ENCODE measurements around the gene CHIC2. TPM values are rescaled to one million over a fixed set of nuclear protein-coding genes. Genes with fewer than 3 reads are reported as not detected.

CHIC2 gene
- total RNA-seq, 1 experiment from 2014 or later, result 11.0 TPM

DNA sequence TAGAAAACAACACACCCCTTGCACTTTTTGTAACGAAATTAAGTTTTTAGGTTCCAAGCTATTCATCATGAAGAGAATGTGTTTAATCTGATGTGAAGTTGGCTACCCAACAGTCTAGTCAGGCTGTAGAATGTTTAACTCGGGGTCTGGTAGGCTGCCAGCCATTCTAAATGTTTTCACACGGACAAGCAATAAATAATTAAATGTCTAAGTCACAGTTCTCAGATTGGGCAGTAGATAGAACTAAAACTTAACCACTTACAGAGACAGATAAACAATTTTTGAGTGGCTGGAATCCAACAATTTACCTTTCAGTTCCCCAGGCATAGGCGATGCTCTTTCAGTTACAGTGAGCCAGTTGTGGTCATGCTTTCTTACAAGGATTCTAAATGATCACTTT is 66.5 kb downstream of the CHIC2 start:
- DNase-seq (ENCODE audit: low spot score), result no peak
- ATAC-seq, result no peak
- no peak for TF ChIP-seq ELF4 (CRISPR knock-in tag; IDR thresholded peaks at IDR 0.05; ENCODE audit: low read depth)
- TF ChIP-seq ZNF219 (CRISPR knock-in tag; IDR thresholded peaks at IDR 0.05; ENCODE audit: borderline replicate concordance), result no peak
- no peak for TF ChIP-seq MXD4 (CRISPR knock-in tag; IDR thresholded peaks at IDR 0.05; ENCODE audit: borderline replicate concordance)
- TF ChIP-seq ZNF396 (CRISPR knock-in tag; IDR thresholded peaks at IDR 0.05; ENCODE audit: borderline replicate concordance), result no peak
- TF ChIP-seq MYBL2 (CRISPR knock-in tag; IDR thresholded peaks at IDR 0.05), result no peak
- TF ChIP-seq IRF2 (CRISPR knock-in tag; IDR thresholded peaks at IDR 0.05; ENCODE audit: borderline replicate concordance, low read depth), result no peak
- no peak for TF ChIP-seq SMAD3 (CRISPR knock-in tag; IDR thresholded peaks at IDR 0.05; ENCODE audit: borderline replicate concordance)
- H3K27ac Mint-ChIP-seq, result no peak overlapping the region
- peaks cover 31% of the 10 kb centered on the region for H3K4me1 Mint-ChIP-seq
- H3K27me3 Mint-ChIP-seq (ENCODE audit: low read depth), result no peaks in the 10 kb centered on the region; the same call in 1 of the 2 replicates
- no peaks in the 10 kb centered on the region for H3K9me3 Mint-ChIP-seq
- CTCF ChIA-PET, result no interaction called here
- POLR2A ChIA-PET, result no interaction called here
- H3K36me3 Mint-ChIP-seq, result peaks cover 2% of the 10 kb centered on the region; the same call in 1 of the 2 replicates
- no peak overlapping the region for H3K4me3 Mint-ChIP-seq

GRCh38 chr4:53994382-53995102 is 69.9 kb downstream of the CHIC2 start:
- no peaks in the 10 kb centered on the region; the same call in 1 of the 2 replicates for H3K27me3 Mint-ChIP-seq (ENCODE audit: low read depth)
- DNase-seq (ENCODE audit: low spot score) (no peak), ATAC-seq (no peak)
- H3K36me3 Mint-ChIP-seq, result peaks cover 2% of the 10 kb centered on the region; the same call in 1 of the 2 replicates
- H3K4me3 Mint-ChIP-seq, result no peak overlapping the region
- TF ChIP-seq ZNF281 (CRISPR knock-in tag; IDR thresholded peaks at IDR 0.05), result no peak
- no peak for TF ChIP-seq ZNF138 (CRISPR knock-in tag; conservative IDR thresholded peaks at IDR 0.05)
- TF ChIP-seq ZNF263 (CRISPR knock-in tag; IDR thresholded peaks at IDR 0.05; ENCODE audit: low read depth), result no peak
- TF ChIP-seq ZNF396 (CRISPR knock-in tag; IDR thresholded peaks at IDR 0.05; ENCODE audit: borderline replicate concordance), result no peak
- TF ChIP-seq, protein P1, sequence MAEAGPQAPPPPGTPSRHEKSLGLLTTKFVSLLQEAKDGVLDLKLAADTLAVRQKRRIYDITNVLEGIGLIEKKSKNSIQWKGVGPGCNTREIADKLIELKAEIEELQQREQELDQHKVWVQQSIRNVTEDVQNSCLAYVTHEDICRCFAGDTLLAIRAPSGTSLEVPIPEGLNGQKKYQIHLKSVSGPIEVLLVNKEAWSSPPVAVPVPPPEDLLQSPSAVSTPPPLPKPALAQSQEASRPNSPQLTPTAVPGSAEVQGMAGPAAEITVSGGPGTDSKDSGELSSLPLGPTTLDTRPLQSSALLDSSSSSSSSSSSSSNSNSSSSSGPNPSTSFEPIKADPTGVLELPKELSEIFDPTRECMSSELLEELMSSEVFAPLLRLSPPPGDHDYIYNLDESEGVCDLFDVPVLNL (CRISPR knock-in tag; IDR thresholded peaks at IDR 0.05; ENCODE audit: borderline replicate concordance, low read depth), result no peak
- H3K4me1 Mint-ChIP-seq, result peaks cover 16% of the 10 kb centered on the region
- H3K27ac Mint-ChIP-seq, result no peak overlapping the region
- H3K9me3 Mint-ChIP-seq, result no peaks in the 10 kb centered on the region
- POLR2A ChIA-PET, result no interaction called here
- CTCF ChIA-PET, result no interaction called here

DNA sequence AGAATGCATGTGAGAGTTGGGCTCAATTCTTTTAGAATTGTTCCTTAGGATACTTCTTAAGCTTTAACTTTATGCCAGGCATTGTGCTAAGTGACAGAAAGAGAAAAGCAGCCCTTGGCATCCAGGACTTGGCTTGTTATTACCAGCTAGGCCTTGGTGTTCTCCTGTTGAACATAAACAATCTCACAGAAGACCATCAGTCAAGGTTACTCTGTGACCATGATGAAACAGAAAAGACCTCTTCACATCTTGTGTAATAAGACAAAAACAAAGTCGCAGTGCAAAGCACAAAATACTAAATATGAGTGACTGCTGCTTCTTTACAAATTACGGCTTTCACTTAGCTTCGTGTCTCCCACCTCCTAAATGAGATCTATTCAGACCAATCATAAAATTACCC is 71.6 kb downstream of the CHIC2 start:
- Mint-ChIP-seq H3K4me1 (peaks cover 12% of the 10 kb centered on the region), H3K36me3 (no peaks in the 10 kb centered on the region), H3K4me3 (no peak overlapping the region), H3K27me3 (ENCODE audit: low read depth) (no peaks in the 10 kb centered on the region; the same call in 1 of the 2 replicates), H3K27ac (no peak overlapping the region), H3K9me3 (no peaks in the 10 kb centered on the region)
- ATAC-seq (no peak), DNase-seq (ENCODE audit: low spot score) (no peak)
- no peak for TF ChIP-seq PRDM15 (CRISPR knock-in tag; IDR thresholded peaks at IDR 0.05)
- ChIA-PET CTCF (interaction anchor here (0.6 kb wide), 1 partner anchor 71 kb away, joined by 3 read pairs; no protein-coding TSS in a partner anchor), POLR2A (no interaction called here)

Measured in WTC11 (cell line).